PC-3 (cell line): ENCODE data around the gene AOAH. TPM values are rescaled to one million over a fixed set of nuclear protein-coding genes. Genes with fewer than 3 reads are reported as not detected.

ENCODE experiments used
- ATAC-seq: fragments of 200-7000 bp; cut with Tn5 transposase; 2 replicates; pipeline ENCODE4 v1.9.1; 2020; ENCODE audit warnings: mild to moderate bottlenecking, moderate library complexity
- BruUV-seq: library from RNA; stranded (reverse); fragments of 400-500 nt; replicated peaks from 2 replicates; lab custom pipeline; 2021; lab: Mats Ljungman, UMichigan
- CTCF ChIA-PET: fragments of 300-600 bp; sonication (Branson Sonifier 250); formaldehyde crosslinking; loops from one replicate; lab custom pipeline; 2022; ENCODE audit warnings: antibody characterized with exemption; lab: Charles Lee
- POLR2A ChIA-PET: fragments of 300-600 bp; sonication (Branson Sonifier 250); formaldehyde crosslinking; loops from one replicate; lab custom pipeline; 2022; ENCODE audit warnings: antibody characterized with exemption; ENCODE audit not compliant: unreplicated experiment; lab: Charles Lee
- DNase-seq: peaks from one replicate; pipeline ENCODE4 v3.0.0-alpha.2; 2015
- H2AFZ ChIP-seq: fragments of 300-600 bp; sonication (generic); 2 replicates; pipeline ENCODE4 v1.6.0; 2016; ENCODE audit warnings: antibody characterized with exemption, low read length
- H3F3A ChIP-seq: fragments of 300-600 bp; sonication (generic); one replicate; pipeline ENCODE4 v1.6.0; 2017; ENCODE audit warnings: antibody characterized with exemption, low read length, control low read depth, mild to moderate bottlenecking; ENCODE audit not compliant: unreplicated experiment
- H3K27ac ChIP-seq: fragments of 300-600 bp; sonication (generic); 2 replicates; pipeline ENCODE4 v1.5.1; 2016; ENCODE audit warnings: mild to moderate bottlenecking, low read length
- H3K27me3 ChIP-seq: fragments of 300-600 bp; sonication (generic); 2 replicates; pipeline ENCODE4 v1.6.1; 2016; ENCODE audit warnings: low read length, mixed read lengths
- H3K36me3 ChIP-seq: fragments of 300-600 bp; sonication (generic); 2 replicates; pipeline ENCODE4 v1.6.1; 2016; ENCODE audit warnings: low read depth, mixed run types, low read length, mixed read lengths
- H3K4me1 ChIP-seq: fragments of 300-600 bp; sonication (generic); 2 replicates; pipeline ENCODE4 v1.5.1; 2016; ENCODE audit warnings: low read length; ENCODE audit not compliant: insufficient read depth
- H3K4me2 ChIP-seq: fragments of 300-600 bp; sonication (generic); 2 replicates; pipeline ENCODE4 v1.6.0; 2016; ENCODE audit warnings: low read length
- H3K4me3 ChIP-seq: fragments of 300-600 bp; sonication (generic); 2 replicates; pipeline ENCODE4 v1.5.1; 2016; ENCODE audit warnings: mild to moderate bottlenecking, low read length, mixed read lengths
- H3K79me2 ChIP-seq: fragments of 300-600 bp; sonication (generic); 2 replicates; pipeline ENCODE4 v1.6.1; 2017; ENCODE audit warnings: low read length, mixed read lengths
- H3K9ac ChIP-seq: fragments of 300-600 bp; sonication (generic); 2 replicates; pipeline ENCODE4 v1.6.0; 2016; ENCODE audit warnings: mild to moderate bottlenecking, low read length
- H3K9me2 ChIP-seq: fragments of 300-600 bp; sonication (generic); replicated peaks from 2 replicates; pipeline ENCODE4 v1.6.1; 2016; ENCODE audit warnings: mixed run types, low read length, mixed read lengths
- H3K9me3 ChIP-seq: fragments of 300-600 bp; sonication (generic); 2 replicates; pipeline ENCODE4 v1.6.1; 2016; ENCODE audit warnings: low read length, mixed read lengths
- H4K20me1 ChIP-seq: fragments of 300-600 bp; sonication (generic); 2 replicates; pipeline ENCODE4 v1.6.1; 2016; ENCODE audit warnings: low read length, mixed read lengths
- CTCF ChIP-seq: fragments of 300-600 bp; sonication (generic); conservative IDR thresholded peaks from 2 replicates; pipeline ENCODE4 v1.5.1; 2017; ENCODE audit warnings: antibody characterized with exemption, low read depth, mild to moderate bottlenecking, low read length
- EZH2 ChIP-seq: fragments of 300-600 bp; sonication (generic); IDR thresholded peaks from one replicate; pipeline ENCODE4 v1.6.1; 2017; ENCODE audit warnings: antibody characterized with exemption, mild to moderate bottlenecking, low read length; ENCODE audit not compliant: unreplicated experiment
- EZH2phosphoT487 ChIP-seq: fragments of 300-600 bp; sonication (generic); IDR thresholded peaks from 2 replicates; pipeline ENCODE4 v1.6.1; 2018; ENCODE audit warnings: mild to moderate bottlenecking, antibody characterized with exemption, low read length, borderline replicate concordance
- intact Hi-C: fragments of 100-400 bp; cut with micrococcal nuclease; formaldehyde crosslinking; loops from 2 replicates; pipeline ENCODE4 v1.9.0; 2023
- total RNA-seq: library from RNA; depleted of rRNA; stranded (reverse); fragments of >200 nt; gene quantifications from 2 replicates; pipeline ENCODE4 v1.2.3, GENCODE V29; 2014

Gene AOAH
- total RNA-seq, 1 experiment from 2014 or later, result not detected

DNA sequence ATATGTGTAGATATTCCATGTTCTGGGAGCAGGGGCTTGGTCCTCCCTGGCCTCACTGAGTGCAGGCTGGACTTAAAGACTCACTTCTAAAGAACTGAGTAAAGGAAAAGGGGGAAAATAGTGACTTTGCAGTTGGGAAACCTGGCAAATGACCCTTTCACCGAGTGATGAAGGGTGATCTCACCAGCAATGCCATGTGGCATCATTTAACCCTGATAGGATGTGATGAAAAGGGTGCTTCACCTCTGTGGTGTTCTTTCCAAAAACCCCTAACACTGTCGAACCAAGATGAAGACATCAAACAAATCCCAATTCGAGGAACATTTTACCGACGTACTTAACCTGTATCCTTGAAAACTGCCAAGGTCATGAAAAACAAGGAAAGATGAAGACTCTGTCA, 71.9 kb downstream of the AOAH start:
- Histone ChIP-seq H3K27ac (peak overlapping the region; percentile 77), H3K4me2 (0 out of 2 replicates have a peak overlapping the region, but pooled peaks have one; percentile 54), H3K4me1 (peaks cover 47% of the 10 kb centered on the region), H4K20me1 (no peaks in the 10 kb centered on the region), H3K9ac (peak overlapping the region; percentile 27; the same call in 1 of the 2 replicates), H3K36me3 (no peaks in the 10 kb centered on the region), H3K9me2 (no peaks in the 10 kb centered on the region), H3K27me3 (no peaks in the 10 kb centered on the region), H2AFZ (no peak overlapping the region), H3K9me3 (no peaks in the 10 kb centered on the region), H3K79me2 (no peaks in the 10 kb centered on the region), H3F3A (no peaks in the 10 kb centered on the region), H3K4me3 (no peak overlapping the region)
- TF ChIP-seq EZH2phosphoT487, result no peak
- no peak for TF ChIP-seq EZH2
- no peak for TF ChIP-seq CTCF
- intact Hi-C loops, result no loop called here
- POLR2A ChIA-PET, result no interaction called here
- DNase-seq (no peak), ATAC-seq (no peak)
- BruUV-seq, result no TSS peak
- CTCF ChIA-PET, result no interaction called here

GRCh38 chr7:36651404-36651803, 72.9 kb downstream of the AOAH start:
- Histone ChIP-seq H3K27ac (peak overlapping the region; percentile 77), H3K4me1 (peaks cover 47% of the 10 kb centered on the region), H3K36me3 (no peaks in the 10 kb centered on the region), H3K79me2 (no peaks in the 10 kb centered on the region), H3K4me2 (peak overlapping the region; percentile 54), H3F3A (no peaks in the 10 kb centered on the region), H3K9ac (peak overlapping the region; percentile 8; the same call in 1 of the 2 replicates), H3K9me3 (no peaks in the 10 kb centered on the region), H3K9me2 (no peaks in the 10 kb centered on the region), H3K27me3 (no peaks in the 10 kb centered on the region), H3K4me3 (no peak overlapping the region), H2AFZ (no peak overlapping the region), H4K20me1 (no peaks in the 10 kb centered on the region)
- TF ChIP-seq EZH2 (no peak), CTCF (no peak), EZH2phosphoT487 (no peak)
- intact Hi-C loops, result no loop called here
- BruUV-seq, result no TSS peak
- POLR2A ChIA-PET, result interaction anchor here (0.6 kb wide), 1 partner anchor 43 kb away, joined by 8 read pairs; no protein-coding TSS in a partner anchor
- DNase-seq (peak; percentile 66), ATAC-seq (no peak)
- CTCF ChIA-PET, result no interaction called here

DNA sequence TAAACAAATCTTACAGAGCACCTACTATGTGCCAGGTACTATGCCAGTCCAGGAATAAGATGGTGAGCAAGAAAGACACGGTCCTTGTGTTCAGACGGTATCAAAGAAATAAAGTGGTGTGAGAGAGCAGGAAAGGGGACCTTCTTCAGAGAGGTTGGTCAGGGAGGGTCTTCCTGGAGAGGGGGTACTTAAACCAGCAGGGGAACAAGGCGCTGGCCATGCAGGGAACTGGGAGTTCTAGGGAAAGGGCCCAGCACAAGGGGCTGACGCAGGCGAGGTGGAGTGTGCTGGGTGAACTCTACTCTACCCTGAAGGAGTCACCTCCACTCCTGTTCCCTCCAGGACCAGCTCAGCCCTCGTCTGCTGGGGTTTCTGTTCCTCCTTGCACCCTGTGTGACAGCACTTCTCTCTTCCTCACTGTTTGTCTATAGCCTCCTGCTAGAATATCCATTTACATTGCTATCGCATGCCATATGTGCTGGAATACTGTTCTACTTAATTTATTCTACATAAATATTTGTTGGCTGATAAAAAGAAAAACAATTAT, 73.5 kb downstream of the AOAH start:
- TF ChIP-seq EZH2 (no peak), EZH2phosphoT487 (no peak), CTCF (no peak)
- DNase-seq, result no peak

More for the DNA sequence above, 73.5 kb downstream of the AOAH start:
- H3K4me2 ChIP-seq, result peak overlapping the region; percentile 54
- intact Hi-C loops, result no loop called here
- CTCF ChIA-PET, result no interaction called here
- ATAC-seq, result no peak
- no TSS peak for BruUV-seq
- no peaks in the 10 kb centered on the region for H3K36me3 ChIP-seq
- no peak overlapping the region for H2AFZ ChIP-seq
- H3K79me2 ChIP-seq, result no peaks in the 10 kb centered on the region
- POLR2A ChIA-PET, result no interaction called here
- H4K20me1 ChIP-seq, result no peaks in the 10 kb centered on the region
- H3F3A ChIP-seq, result no peaks in the 10 kb centered on the region
- no peaks in the 10 kb centered on the region for H3K9me3 ChIP-seq
- no peaks in the 10 kb centered on the region for H3K27me3 ChIP-seq
- H3K4me1 ChIP-seq, result peaks cover 47% of the 10 kb centered on the region
- H3K9ac ChIP-seq, result no peak overlapping the region
- H3K27ac ChIP-seq, result peak overlapping the region; percentile 77
- no peaks in the 10 kb centered on the region for H3K9me2 ChIP-seq
- H3K4me3 ChIP-seq, result no peak overlapping the region
